GM12865 (cell line): ENCODE measurements around the gene XXYLT1.

Experiments
- DNase-seq: peaks from one replicate; pipeline ENCODE4 v3.0.0; 2010; ENCODE audit warnings: low read depth
- H3K4me3 ChIP-seq: 2 replicates; pipeline ENCODE4 v1.5.1; 2011; ENCODE audit warnings: mild to moderate bottlenecking, low read depth, low read length, control low read depth
- TF ChIP-seq, protein P1 (sequence below): IDR thresholded peaks from 2 replicates; pipeline ENCODE4 v1.5.1; 2011; ENCODE audit warnings: low read length, control low read depth, low read depth, inconsistent platforms; ENCODE audit not compliant: insufficient read depth; ENCODE audit errors: missing control alignments

XXYLT1 gene

GRCh38 chr3:195245531-195245951 lies 25.4 kb downstream of the XXYLT1 start:
- TF ChIP-seq, protein P1, sequence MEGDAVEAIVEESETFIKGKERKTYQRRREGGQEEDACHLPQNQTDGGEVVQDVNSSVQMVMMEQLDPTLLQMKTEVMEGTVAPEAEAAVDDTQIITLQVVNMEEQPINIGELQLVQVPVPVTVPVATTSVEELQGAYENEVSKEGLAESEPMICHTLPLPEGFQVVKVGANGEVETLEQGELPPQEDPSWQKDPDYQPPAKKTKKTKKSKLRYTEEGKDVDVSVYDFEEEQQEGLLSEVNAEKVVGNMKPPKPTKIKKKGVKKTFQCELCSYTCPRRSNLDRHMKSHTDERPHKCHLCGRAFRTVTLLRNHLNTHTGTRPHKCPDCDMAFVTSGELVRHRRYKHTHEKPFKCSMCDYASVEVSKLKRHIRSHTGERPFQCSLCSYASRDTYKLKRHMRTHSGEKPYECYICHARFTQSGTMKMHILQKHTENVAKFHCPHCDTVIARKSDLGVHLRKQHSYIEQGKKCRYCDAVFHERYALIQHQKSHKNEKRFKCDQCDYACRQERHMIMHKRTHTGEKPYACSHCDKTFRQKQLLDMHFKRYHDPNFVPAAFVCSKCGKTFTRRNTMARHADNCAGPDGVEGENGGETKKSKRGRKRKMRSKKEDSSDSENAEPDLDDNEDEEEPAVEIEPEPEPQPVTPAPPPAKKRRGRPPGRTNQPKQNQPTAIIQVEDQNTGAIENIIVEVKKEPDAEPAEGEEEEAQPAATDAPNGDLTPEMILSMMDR: no peak
- no peak overlapping the region for H3K4me3 ChIP-seq

DNA sequence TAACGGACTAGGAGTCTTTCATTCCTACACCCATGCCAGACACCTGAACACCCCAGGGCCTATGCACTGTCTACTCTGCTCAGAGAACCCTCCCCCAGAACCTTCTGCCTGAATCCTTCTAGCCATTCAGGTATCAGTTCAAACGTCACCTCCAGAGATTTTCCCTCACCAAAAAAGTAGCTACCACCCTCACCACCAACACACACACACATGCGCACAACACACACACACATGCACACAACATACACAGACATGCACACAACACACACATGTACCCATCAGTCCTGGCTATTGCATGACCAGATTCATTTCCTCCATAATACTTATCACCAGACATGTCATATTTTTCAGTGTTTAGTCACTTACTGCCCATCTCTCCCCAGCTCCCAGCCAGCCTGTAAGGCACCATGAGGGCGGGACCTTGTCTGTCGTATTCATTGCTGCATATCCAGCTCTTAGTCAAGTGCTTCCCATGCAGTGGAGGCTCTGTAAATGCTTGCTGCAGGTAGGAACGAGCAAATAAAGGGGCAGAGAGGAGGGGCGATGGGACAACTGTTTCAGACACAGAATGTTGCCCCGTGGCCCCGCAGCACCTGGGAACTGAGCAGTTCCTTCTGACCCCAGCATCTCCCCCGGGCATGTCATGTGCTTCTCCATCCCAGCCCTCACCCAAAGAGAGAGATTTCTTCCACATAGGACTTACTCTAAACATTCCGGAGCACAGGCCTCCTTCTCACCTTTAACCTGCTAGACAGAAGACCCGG lies 29.2 kb downstream of the XXYLT1 start:
- no peak overlapping the region for H3K4me3 ChIP-seq
- DNase-seq: no peak
- TF ChIP-seq, protein P1: no peak

More at GRCh38 chr3:195245531-195245951, 25.4 kb downstream of the XXYLT1 start:
- DNase-seq: no peak

DNA sequence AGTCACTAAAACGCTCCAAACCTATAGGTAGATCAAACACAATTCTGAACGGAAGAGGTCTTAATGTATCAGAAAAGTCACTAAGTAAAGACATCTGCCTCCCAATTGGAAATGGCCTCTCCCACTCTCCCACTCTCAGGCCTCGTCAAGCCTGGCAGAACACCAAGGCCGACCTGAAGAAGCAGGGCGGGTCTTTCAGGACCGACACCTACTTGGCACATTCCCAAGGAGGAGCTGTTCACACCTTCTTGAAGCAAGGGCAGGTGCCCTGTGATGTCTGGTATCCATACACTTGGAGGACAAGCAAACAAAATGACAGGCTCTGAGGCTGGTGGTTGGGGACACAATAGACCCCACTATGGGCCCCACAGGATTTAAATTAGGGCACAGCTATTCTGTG lies 30.0 kb downstream of the XXYLT1 start:
- TF ChIP-seq, protein P1: no peak
- DNase-seq: no peak
- H3K4me3 ChIP-seq: no peak overlapping the region

GRCh38 chr3:195240171-195240701 lies 30.7 kb downstream of the XXYLT1 start:
- DNase-seq: no peak
- no peak overlapping the region for H3K4me3 ChIP-seq
- TF ChIP-seq, protein P1: no peak

GRCh38 chr3:195239121-195239520 lies 31.8 kb downstream of the XXYLT1 start:
- DNase-seq: no peak
- TF ChIP-seq, protein P1: no peak
- no peak overlapping the region for H3K4me3 ChIP-seq

- DNase-seq: no peak
- TF ChIP-seq, protein P1: no peak
- no peak overlapping the region for H3K4me3 ChIP-seq
These were observed 32.3 kb downstream of the XXYLT1 start for GRCh38 chr3:195238586-195239118.
